Dedifferentiated amniotic fluid mesenchymal stem cell (primary cell): ENCODE results near the gene PSME3IP1.

Source experiments
- DNase-seq: peaks from one replicate; pipeline ENCODE4 v3.0.0-alpha.2; 2016; ENCODE audit errors: extremely low spot score

Gene PSME3IP1

DNA sequence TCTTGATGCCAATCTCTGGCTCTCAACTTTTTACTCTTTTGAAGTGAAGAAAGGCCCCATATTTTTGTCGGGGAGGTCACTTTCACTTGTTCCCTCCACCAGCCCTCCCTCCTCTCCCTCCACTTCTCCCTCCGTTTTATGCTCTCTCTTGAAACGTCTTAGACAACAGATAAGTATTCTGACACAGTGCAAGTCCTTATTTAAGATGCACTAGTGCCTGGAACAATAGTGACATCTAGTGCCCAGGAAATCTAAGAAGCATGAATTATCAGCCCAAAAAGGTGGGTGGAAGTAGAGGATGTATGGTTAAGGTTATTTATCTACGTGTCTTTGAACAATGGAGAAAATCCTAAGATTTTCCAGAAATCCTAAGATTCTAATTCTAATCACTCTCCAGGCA is 17.9 kb downstream of the PSME3IP1 start:
- DNase-seq, result peak; percentile 70

DNA sequence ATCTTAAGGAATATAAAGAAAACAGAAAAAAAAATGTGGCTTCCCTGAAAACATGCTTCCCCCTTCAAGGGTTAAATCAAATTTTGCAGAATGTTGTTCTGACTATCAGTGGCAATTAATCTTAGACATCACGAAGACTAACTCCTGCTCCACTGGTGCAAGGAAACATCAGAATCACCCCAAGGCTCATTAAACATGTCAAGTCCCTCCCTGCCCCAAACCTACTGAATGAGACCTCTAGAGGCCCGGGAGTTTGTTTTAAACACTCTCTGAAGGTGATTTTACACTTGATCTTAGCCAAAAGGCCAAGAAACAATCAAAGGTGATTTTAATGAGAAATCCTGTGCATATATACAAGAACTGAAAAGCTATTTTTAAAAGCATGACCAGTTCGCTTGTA is 18.3 kb downstream of the PSME3IP1 start:
- no peak for DNase-seq

DNA sequence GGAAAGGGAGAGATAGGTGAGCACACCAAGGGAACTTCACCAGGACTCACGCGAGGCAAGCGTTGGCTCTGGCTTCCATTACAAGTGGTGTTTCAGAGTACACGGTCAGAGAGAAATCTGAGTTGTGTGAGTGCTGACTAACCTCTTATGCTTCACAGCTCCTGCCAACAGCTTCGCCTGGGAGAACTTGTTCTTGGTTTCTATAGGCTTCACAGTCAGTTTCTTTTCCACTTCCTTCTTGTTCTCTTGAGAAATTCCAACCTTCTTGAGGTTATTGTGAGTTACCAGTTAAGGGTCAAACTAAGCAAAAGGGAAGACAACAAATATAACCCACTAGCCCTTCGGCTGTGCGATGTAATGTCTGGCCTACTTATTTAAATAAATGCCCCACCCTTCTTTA is 18.9 kb downstream of the PSME3IP1 start:
- DNase-seq, result no peak

DNA sequence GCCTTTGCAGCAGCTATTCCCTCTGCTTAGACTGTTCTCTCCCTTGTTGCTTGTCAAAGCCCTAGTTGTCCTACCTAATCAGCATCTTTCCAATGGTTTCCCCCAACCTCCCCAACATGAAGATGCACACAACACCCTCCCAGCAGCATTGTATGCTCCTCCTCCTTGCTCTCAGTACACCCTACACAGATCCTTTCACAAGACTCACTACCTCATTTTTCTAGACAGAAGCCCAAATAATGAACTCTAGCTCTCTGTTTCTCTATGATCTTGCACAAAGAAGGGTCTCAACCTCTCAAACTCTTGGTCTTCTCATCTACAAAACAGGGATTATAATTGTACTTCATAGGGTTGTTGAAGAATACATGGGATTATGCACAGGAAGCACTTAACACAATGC is 19.4 kb downstream of the PSME3IP1 start:
- DNase-seq, result no peak

DNA sequence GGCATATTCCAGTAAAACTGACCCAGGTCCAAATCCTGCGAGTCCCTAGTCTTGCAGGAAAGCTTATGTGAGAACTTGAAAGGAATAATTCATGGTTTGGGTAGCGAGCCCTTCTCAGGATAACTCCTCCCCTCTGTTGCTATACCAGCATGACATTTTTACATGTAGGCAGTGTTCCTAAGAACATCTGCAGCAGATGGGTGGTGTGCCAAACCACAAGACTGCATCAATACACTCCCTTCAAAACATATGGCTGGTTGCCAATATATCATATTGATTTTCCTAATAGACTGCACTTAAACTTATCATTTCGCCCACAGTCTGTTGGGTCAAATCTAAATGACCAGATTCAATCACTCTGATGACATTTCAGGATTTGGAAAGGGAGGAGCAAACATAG is 19.9 kb downstream of the PSME3IP1 start:
- no peak for DNase-seq

DNA sequence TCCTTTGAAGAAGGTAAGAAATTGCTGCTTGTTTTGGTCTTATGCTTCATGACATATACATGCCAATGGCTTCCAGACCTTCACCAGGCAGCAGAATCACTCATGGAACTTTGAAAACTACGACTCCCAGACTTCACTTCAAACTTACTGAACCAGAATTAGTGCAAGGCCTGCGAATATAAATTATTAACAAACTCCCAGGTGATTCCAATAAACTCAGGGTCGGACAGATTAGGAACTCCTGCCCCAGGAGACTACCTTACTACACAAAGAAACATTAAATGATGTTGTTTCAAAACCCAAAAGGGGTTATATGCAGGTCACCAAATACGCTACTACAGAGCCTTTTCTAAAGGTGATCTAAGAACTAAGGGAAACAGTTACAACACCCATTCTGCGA is 20.4 kb downstream of the PSME3IP1 start:
- no peak for DNase-seq

DNA sequence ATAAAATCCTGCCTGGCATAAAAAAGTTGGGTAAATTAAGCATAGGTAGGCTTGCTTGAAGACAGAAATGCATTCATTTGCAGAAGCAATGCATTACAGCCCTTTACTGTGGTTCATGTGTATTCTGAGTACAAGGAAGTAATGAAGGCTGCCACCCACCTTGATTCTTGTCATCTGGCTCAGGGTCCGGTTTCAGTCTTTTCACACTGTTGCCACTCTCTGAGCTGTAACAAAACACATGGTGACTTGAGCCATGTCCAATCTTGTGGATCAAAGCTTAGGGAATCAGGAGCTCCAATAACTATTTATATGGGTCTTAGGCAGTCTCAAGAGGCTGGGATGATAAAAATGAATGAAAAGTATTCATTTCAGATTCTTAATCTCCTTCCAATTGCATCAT is 22.0 kb downstream of the PSME3IP1 start:
- DNase-seq, result no peak

DNA sequence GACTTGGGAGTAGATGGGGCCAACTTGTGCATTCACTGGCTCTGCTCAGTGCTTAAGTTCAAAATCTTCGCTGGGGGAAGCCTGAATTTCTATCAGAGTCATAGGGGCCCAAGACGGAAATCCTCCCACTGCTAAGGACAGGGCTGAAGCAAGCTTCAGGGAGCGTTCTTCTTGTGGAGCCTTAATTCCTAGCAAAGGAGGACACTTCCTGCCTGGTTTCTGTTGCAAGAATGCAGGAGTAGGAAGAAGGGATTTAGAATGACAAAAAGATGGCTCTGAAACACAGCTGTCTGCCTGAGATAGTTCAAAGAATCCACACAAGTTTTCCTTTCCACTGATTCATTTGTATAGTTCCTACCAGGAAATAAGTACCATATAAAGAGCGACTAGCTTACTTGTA is 26.4 kb downstream of the PSME3IP1 start:
- DNase-seq, result no peak

DNA sequence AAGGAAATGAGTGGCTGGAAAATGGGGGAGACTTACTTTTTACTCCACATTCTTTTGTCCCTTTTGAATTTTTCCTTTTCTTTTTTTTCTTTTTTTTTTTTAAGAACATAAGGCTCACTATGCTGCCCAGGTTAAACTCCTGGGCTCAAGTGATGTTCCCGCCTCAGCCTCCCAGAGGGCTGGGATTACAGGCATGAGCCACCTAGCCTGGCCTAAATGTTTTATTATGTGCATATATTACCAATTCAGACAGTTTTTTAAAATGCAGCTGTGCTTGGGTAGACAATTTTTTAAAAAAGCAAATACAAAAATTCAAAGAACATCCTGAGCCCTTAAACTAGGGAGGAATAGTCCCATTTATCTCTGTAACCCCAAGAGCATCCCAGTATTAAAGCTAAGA is 28.3 kb downstream of the PSME3IP1 start:
- DNase-seq, result no peak

DNA sequence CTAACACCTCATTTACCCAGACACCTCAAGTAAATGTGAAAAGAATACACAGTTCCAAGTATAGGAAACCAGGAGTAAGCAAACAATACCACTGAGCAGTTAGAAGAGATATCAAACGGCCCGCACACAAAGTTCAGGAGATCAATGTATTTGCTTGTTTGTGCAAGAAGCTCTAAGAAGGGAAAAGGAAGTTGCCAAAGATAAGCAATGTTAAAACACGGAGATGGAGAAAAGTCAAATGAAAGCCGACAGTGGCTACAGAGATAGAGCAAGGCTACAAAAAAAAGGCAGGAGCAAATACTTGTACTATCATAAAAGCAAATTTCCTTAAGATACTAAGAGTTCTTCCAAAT is 29.5 kb downstream of the PSME3IP1 start:
- DNase-seq, result no peak

DNA sequence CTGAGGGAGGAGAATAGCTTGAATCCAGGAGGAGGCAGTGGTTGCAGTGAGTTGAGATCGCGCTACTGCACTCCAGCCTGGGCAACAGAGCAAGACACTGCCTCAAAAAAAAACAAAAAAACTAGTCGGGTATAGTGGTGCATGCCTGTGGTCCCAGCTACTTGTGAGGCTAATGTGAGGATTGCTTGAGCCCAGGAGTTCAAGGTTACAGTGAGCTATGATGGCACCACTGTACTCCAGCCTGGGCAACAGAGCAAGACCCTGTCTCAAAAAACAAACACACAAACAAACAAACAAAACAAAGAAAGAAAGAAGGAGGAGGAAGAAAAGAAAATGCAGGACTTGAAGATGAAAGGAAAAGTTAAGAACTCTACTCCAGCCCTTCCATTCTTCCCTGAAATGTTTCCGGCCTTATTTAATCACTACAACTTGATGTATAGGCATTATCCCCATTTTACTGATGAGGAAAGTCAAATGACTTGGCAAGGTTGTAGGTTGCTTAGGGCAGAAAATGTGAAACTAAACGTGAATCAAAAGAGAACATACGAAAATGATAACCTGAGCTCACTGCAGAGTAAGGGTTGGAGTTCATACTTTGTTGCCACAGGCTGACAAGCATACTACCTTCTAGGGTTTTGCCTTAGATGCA is 30.0 kb downstream of the PSME3IP1 start:
- DNase-seq, result no peak

DNA sequence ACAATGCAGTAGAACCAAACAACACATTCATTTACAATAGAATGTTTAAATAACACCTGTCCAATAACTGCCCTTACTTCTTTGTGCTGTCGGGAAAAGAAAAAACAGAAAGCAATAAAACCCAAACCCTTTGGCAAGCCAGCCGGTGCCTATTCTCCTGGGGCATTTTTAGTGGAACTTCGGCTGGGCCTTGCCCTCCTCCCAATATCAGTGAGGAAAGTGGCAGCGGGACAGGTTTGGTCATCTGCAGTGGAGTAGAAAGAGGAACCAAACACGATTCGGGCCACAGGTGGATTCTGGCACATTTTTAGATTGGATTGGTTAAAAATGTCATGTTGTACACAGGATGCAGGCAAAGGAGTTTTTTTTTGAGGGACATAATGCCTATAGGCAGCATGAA is 32.0 kb downstream of the PSME3IP1 start:
- DNase-seq, result no peak

DNA sequence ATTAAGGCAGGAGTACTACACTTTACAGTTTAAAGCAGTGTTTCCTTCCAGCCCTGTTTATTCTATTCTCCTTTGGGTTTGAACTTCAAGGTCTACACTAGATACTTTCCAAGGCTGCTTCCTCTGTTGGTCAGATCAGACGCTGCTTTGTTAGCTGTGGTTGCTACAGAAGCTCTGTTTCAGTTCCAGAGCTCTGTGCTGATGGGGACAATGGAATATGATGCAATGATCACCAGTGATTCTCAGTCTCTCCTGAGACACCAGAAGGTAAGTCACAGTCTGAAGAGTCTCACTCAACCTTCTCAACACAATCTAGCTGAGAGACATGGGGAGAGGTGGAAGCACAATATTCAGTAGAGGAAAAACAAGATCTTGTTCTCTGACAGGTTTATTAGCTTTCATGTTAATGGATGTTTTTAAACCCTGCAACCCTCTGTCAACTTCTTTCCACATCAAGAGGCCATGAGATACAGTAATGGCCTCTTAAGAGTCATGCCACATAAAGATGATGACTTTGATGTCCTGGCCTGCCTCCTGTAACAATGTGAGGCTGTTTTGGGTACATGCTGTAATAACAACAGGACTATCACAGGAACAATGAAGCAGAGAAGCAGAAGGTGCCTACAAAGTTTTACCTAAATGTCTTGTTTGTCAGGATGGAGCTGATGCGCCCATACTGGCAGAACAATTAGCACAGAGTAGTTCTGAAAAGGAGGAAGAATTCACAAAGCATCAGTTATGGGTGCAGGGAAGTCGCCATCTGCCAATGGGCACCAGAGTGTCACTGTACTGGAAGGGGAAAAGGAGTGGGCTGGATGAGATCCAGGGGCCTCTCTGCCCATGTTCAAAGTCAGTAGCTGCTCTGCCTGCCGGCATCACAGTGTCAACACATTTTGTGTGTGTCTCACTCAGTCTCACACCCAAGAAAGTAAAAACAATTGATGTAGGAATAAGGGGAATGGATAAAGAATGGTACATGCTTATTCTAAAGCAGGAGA is 33.4 kb downstream of the PSME3IP1 start:
- DNase-seq, result no peak

DNA sequence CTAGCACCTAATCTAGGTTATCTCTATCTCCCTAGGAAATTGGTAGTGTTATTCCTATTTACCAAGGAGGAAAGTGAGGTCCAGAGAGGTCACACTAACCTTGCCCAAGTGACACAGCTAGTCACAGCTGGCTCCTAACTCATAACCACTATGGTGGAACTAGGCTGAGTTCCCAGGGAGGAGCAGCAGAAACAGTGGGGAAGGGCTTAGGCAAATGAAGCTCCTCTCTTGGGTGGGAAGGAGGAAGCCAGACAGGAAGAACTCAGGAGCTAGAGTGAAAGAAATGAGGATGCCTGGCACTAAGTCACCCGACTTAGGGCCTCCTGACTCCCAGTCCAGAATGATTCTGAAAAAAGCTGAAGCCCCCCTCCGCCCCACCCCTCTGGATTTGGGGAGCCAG is 34.5 kb downstream of the PSME3IP1 start:
- no peak for DNase-seq

DNA sequence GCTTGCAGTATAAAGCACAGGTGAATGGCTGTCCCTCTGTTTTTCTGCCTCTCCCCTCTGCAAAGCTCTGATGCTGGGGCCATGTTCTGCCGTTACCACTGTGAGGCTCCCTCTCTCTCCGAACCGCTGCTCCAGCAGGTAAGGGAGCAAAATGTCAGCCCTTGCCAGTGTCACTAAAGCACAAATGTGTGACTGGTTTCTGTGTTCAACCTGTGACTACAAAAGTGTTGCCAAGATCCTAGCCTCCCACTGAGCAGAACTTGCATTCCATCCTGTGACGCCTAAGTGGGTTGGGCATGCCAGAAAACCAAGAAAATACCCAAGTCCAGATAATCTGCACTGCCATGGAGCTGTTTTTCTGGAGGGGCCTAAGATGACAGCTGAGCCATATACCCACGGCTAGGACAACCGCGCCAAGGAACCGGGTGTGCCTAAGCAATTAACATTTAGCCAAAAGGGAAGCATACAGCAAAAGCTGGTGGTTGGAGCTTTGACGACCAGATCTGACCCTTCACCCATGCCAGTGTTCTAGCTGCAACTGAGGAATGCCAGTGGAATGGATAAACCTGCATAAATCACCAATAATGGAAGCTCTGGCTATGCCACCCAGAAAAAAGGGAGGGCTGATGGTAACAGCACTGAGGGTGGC is 35.0 kb downstream of the PSME3IP1 start:
- no peak for DNase-seq

DNA sequence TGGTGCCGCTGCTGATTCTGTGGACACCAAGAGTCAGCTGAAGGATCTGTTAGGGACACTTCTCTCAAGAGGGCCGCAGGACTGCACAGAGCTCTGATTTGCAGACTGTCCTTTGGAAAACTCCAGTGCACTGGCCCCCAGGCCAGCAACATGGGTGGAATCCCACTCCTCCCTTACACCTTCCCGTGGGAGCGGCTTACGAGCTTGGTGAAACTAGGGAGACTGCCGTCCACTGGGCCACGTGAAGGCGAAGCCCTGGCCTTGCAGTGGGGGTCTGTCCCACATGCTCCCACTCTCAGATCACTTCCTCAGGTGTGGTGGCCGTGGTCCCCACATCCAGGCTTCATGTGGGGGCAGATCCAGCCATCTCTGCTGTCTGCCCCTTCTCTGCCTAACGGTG is 36.4 kb downstream of the PSME3IP1 start:
- no peak for DNase-seq

DNA sequence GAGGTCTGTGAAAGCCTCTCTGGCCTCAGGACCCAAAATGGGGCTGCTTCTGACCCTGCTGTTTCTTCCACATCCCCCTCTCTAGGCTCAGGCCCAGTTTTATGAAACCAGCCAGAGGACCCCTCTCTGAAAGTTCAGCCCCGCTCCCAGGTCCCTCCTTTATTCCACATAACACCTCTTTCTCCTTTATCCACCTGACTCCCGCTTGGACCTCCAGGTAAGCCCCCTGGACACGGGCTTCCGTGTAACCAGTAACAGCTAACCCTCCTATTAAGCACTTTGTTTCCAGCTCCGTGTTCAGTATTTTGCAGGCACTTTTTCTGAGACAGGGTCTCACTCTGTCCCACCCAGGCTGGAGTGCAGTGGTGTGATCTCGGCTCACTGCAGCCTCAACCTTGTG is 37.4 kb downstream of the PSME3IP1 start:
- no peak for DNase-seq

DNA sequence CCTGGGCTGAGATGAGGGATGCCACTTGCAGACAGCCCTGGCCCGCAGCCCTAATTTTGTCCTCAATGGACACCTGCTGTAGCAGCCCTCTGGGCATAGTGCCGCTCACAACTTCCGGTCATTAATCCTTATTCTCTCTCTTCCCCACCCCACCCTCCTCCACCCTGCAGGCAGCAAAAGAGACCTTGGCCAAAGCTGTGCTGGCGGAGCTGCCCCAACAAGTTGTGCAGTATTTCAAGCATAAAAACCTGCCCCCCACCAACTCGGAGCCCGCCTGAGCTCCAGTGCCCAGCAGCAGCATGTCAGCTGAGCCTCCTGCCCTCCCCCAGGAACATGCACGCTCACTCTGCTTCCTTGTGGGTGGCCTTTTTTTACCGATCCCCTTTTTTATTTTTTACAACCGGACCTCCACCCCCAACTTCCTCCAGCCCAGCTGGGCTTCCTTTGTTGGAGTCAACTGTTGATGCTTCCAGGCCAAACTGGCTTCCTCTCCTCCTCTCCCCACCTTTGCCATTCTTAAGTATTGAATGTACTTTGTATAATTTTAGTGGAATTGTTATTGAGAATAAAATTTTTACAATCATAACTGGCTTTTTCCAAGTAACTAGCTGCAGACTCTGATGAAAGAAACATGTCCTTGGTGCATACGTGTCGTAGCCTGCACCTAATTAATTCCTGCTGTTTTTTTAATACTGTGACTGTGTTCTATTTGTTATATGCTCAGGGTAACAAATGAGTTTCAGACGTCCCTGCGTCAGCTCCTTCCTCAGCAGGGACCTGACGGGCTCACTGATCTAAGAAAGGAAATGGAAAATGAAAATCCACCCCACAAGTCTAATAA is 38.2 kb downstream of the PSME3IP1 start:
- no peak for DNase-seq

DNA sequence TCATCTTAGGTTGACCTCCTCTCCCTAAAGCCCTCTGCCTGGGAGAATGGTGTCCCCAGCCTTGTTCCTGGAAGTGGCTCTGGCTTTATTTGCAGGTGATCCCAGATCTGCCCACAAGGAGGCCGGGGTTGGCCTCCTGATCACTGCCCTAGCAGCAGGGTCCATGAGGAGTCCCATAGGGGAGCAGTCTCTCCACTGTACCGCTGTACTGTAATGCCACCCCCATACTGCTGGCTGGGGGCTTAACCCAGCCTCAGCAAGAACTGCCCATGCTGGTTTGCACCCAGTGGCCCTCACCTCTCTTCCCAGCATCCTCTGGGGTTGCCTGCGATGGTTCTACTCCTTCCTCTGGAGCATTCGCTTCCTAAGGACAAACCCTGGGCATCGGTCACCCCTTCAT is 39.1 kb downstream of the PSME3IP1 start:
- no peak for DNase-seq

DNA sequence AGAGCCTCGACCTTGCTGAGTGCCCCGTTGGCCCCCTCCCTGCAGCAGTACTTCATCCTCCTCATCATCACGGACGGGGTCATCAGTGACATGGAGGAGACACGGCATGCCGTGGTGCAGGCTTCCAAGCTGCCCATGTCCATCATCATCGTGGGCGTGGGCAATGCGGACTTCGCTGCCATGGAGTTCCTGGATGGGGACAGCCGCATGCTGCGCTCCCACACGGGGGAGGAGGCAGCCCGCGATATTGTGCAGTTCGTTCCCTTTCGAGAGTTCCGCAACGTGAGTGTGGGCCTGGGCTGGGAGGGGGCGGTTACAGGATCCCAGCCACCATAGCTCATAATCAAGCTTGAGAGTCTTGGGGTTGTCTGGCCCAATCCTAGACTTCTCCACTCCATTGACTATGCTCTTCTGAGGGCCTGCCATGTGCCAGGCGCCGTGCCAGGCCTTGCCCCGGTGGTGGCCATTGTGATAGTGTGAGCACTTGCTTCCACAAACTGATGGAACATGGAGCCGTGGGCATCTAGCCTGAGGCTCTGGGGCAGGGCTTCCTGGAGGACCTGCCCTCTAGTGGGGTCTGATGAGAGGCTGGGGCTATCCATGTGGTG is 39.7 kb downstream of the PSME3IP1 start:
- DNase-seq, result no peak
